Mesodermal cell (in vitro differentiated cells): ENCODE results near the gene SAFB.

Experiments used
- H3K27ac ChIP-seq: 2 replicates; pipeline ENCODE4 v1.7.0; 2013; ENCODE audit warnings: mild to moderate bottlenecking, low read depth, low read length, moderate library complexity; ENCODE audit not compliant: severe bottlenecking
- H3K36me3 ChIP-seq: 2 replicates; pipeline ENCODE4 v1.7.1; 2013; ENCODE audit warnings: mild to moderate bottlenecking, low read length, moderate library complexity; ENCODE audit not compliant: control insufficient read depth, insufficient read depth
- H3K4me1 ChIP-seq: one replicate; pipeline ENCODE4 v1.7.1; 2013; ENCODE audit warnings: mild to moderate bottlenecking, low read length; ENCODE audit not compliant: insufficient read depth, control insufficient read depth, poor library complexity, severe bottlenecking
- H3K4me3 ChIP-seq: 2 replicates; pipeline ENCODE4 v1.7.0; 2013; ENCODE audit warnings: low read length, control low read depth, mild to moderate bottlenecking; ENCODE audit not compliant: insufficient read depth, poor library complexity, severe bottlenecking; ENCODE audit errors: extremely low read depth
- H3K9me3 ChIP-seq: 2 replicates; pipeline ENCODE4 v1.7.1; 2013; ENCODE audit warnings: mild to moderate bottlenecking, low read length, moderate library complexity; ENCODE audit not compliant: control insufficient read depth
- WGBS, 2 experiments: methylation state at CpG; one replicate each; pipeline ENCODE4 v1.1.5; 2013; ENCODE audit warnings: missing lambda C conversion rate in 2 of 2; ENCODE audit not compliant: insufficient coverage in 2 of 2; 5-methylcytosine and 5-hydroxymethylcytosine counted together

SAFB gene

GRCh38 chr19:5666921-5667610 lies 44.2 kb downstream of the SAFB start:
- WGBS, 2 experiments: 94 to 98% methylated on average over 17 to 22 of the region's 26 CpGs
- no peak overlapping the region for H3K4me3 ChIP-seq
- H3K9me3 ChIP-seq: no peaks in the 10 kb centered on the region
- peaks cover 97% of the 10 kb centered on the region for H3K36me3 ChIP-seq
- H3K27ac ChIP-seq: peak overlapping the region; percentile 45
- H3K4me1 ChIP-seq: peaks cover 16% of the 10 kb centered on the region

DNA sequence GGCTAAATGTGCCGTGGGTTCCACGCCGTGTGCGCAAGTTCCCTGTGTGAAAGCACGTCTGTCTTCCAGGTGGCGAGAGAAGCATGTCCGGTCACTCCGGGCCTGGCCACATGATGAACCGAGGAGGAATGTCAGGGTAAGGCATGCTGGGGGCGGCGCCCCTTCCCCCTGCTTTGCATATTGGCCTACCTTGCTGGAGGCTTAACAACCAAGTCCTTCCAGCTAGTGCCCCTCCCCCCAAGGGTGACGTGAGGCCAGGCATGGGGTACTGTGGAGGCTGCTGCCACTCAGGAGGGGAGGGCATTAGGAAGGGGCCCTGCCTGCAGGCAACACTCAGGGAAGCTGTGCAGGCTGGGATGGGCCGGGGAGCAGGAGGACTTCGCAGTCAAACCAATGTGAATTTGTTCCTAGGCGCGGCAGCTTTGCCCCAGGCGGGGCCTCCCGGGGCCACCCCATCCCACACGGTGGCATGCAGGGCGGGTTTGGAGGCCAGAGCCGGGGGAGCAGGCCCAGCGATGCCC lies 44.9 kb downstream of the SAFB start:
- H3K4me3 ChIP-seq: no peak overlapping the region

GRCh38 chr19:5669212-5669611 lies 46.3 kb downstream of the SAFB start:
- H3K36me3 ChIP-seq: peaks cover 80% of the 10 kb centered on the region
- no peaks in the 10 kb centered on the region for H3K9me3 ChIP-seq
- 91 to 94% methylated on average over 10 of the region's 11 CpGs for WGBS, 2 experiments
- H3K27ac ChIP-seq: no peak overlapping the region
- no peak overlapping the region for H3K4me3 ChIP-seq
- peaks cover 16% of the 10 kb centered on the region for H3K4me1 ChIP-seq

More for the DNA sequence above, 44.9 kb downstream of the SAFB start:
- H3K36me3 ChIP-seq: peaks cover 90% of the 10 kb centered on the region
- 84 to 86% methylated on average over 19 to 21 of the region's 22 CpGs for WGBS, 2 experiments
- H3K27ac ChIP-seq: peak overlapping the region; percentile 45
- no peaks in the 10 kb centered on the region for H3K9me3 ChIP-seq
- H3K4me1 ChIP-seq: peaks cover 16% of the 10 kb centered on the region

DNA sequence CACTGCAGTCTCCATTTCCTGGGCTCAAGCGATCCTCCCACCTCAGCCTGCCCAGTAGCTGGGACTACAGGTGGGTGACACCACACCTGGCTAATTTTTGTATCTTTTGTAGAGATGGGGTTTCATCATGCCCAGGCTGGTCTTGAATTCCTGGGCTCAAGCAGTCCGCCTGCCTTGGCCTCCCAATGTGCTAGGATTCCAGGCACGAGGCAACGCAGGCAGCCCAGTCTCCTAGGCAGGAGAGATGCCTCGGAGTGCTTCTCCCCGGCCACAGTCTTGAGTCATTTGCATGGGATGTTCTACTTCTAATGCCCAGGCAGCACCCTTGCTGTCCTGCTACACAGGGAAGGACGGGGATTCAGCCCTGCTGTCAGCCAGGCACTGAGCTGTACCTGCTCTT lies 48.7 kb downstream of the SAFB start:
- no peak overlapping the region for H3K4me3 ChIP-seq
- 88 to 95% methylated on average over 6 to 7 of the region's 7 CpGs for WGBS, 2 experiments
- no peak overlapping the region for H3K27ac ChIP-seq
- H3K9me3 ChIP-seq: no peaks in the 10 kb centered on the region
- H3K4me1 ChIP-seq: peaks cover 16% of the 10 kb centered on the region
- H3K36me3 ChIP-seq: peaks cover 56% of the 10 kb centered on the region

GRCh38 chr19:5672708-5673459 lies 50.0 kb downstream of the SAFB start:
- H3K9me3 ChIP-seq: no peaks in the 10 kb centered on the region
- peaks cover 3% of the 10 kb centered on the region for H3K4me1 ChIP-seq
- H3K4me3 ChIP-seq: no peak overlapping the region
- H3K36me3 ChIP-seq: peaks cover 51% of the 10 kb centered on the region
- H3K27ac ChIP-seq: no peak overlapping the region
- WGBS, 2 experiments: 91 to 98% methylated on average over 7 to 12 of the region's 13 CpGs

DNA sequence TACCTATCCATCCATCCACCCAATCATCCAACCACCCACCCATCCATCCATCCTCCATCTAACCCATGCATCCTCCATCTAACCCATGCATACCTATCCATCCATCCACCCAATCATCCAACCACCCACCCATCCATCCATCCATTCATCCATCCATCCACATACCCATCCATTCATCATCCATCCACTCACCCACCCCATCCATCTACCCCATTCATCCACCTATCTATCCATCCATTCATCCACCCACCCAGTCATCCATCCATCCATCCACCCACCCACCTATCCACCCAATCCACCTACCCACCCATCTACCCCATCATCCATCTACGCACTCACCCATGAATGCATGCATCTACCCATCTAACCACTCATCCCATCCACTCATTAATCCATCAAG lies 50.9 kb downstream of the SAFB start:
- peaks cover 42% of the 10 kb centered on the region for H3K36me3 ChIP-seq
- WGBS, 2 experiments: 97 to 100% methylated on average over 1 of the region's 1 CpG
- no peak overlapping the region for H3K27ac ChIP-seq
- H3K9me3 ChIP-seq: no peaks in the 10 kb centered on the region
- H3K4me1 ChIP-seq: no peaks in the 10 kb centered on the region
- H3K4me3 ChIP-seq: no peak overlapping the region

DNA sequence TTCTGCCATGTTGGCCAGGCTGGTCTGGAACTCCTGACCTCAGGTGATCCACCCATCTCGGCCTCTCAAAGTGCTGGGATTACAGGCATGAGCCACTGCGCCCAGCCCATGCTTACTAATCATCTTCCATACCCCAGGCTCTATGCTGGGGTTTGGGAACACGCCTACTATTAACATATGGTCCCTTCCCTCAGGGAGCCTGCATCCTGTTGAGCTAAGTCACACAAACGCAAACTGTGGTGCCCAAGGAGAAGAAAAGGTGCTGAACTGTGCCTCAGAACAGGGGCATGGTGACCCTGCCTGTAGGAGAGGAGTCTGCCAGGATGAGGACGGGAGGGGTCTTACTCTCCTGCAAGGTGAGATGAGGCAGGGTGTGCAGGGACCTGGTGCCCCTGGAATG lies 51.8 kb downstream of the SAFB start:
- Histone ChIP-seq H3K27ac (no peak overlapping the region), H3K4me1 (no peaks in the 10 kb centered on the region), H3K4me3 (no peak overlapping the region), H3K9me3 (no peaks in the 10 kb centered on the region), H3K36me3 (peaks cover 33% of the 10 kb centered on the region)
- 88 to 97% methylated on average over 4 of the region's 5 CpGs for WGBS, 2 experiments

DNA sequence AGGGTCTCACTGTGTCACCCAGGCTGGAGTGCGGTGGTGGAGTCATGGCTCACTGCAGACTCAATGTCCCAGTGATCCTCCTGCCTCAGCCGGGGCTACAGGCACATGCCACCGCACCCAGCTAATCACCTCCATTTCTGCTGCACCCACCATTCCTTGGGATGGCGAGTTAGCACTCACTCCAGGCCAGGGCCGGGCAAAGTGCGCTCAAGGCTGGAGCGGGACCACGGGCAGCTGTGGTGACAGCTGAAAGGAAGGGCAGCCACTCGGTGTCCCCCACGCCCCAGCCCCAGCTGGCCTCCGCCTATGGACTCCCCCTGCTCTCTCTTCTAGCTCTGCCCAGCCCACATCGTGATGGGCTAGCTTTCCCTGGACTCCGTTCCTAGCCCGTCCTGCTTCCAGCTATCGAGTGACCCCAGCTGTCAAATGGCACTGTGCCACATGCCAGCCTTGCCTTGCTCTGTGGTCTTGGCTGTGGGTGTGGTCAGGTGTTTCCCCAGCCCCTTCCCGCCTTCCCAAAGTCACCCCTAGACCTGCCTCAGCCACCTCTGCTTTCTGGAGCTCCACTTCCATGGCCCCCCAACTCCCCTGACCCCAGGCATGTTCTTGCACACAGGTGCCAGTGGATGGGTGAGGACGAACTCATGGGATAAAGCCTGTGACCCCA lies 53.4 kb downstream of the SAFB start:
- 96% methylated on average over 12 to 17 of the region's 17 CpGs for WGBS, 2 experiments
- Histone ChIP-seq H3K27ac (no peak overlapping the region), H3K9me3 (no peaks in the 10 kb centered on the region), H3K36me3 (peaks cover 21% of the 10 kb centered on the region), H3K4me1 (no peaks in the 10 kb centered on the region), H3K4me3 (no peak overlapping the region)

GRCh38 chr19:5676772-5677105 lies 53.9 kb downstream of the SAFB start:
- H3K36me3 ChIP-seq: peaks cover 16% of the 10 kb centered on the region
- H3K27ac ChIP-seq: no peak overlapping the region
- 90 to 96% methylated on average over 8 to 12 of the region's 13 CpGs for WGBS, 2 experiments
- H3K4me3 ChIP-seq: no peak overlapping the region
- no peaks in the 10 kb centered on the region for H3K4me1 ChIP-seq
- no peaks in the 10 kb centered on the region for H3K9me3 ChIP-seq

GRCh38 chr19:5677136-5677535 lies 54.3 kb downstream of the SAFB start:
- H3K4me3 ChIP-seq: no peak overlapping the region
- H3K36me3 ChIP-seq: peaks cover 12% of the 10 kb centered on the region
- WGBS, 2 experiments: 89 to 94% methylated on average over 9 of the region's 10 CpGs
- H3K4me1 ChIP-seq: no peaks in the 10 kb centered on the region
- no peaks in the 10 kb centered on the region for H3K9me3 ChIP-seq
- H3K27ac ChIP-seq: no peak overlapping the region
